Stimulated activated effector memory CD8-positive, alpha-beta T cell treated with anti-CD3 and anti-CD28 coated beads, Interleukin-12 subunit alpha, Interleukin-12 subunit beta, amount 100 ng/mL, for 72 hours (primary cell): ENCODE data around the gene SLCO3A1.
"Not testable (repeated sequence)": the region's sequence is repeated elsewhere in the genome, so short reads cannot be mapped to it uniquely, and the experiment has no call there.

ENCODE experiments used
- ATAC-seq: fragments of 150-1000 bp; cut with Tn5 transposase; 2 replicates; pipeline ENCODE4 v1.10.0; 2021
- DNase-seq, 2 donors: peaks; one replicate each; pipeline ENCODE4 v3.0.0; 2021 to 2022; ENCODE audit warnings: low spot score in 2 of 2
- H3K27ac Mint-ChIP-seq: one replicate; pipeline ENCODE4 v1.8.0; 2022; ENCODE audit warnings: mild to moderate bottlenecking, mixed read lengths
- H3K36me3 Mint-ChIP-seq: one replicate; pipeline ENCODE4 v1.8.0; 2022; ENCODE audit warnings: mild to moderate bottlenecking, mixed read lengths
- H3K4me1 Mint-ChIP-seq: one replicate; pipeline ENCODE4 v1.8.0; 2022; ENCODE audit warnings: mixed read lengths
- H3K4me3 Mint-ChIP-seq: one replicate; pipeline ENCODE4 v1.8.0; 2022; ENCODE audit warnings: mild to moderate bottlenecking, mixed read lengths
- H3K9me3 Mint-ChIP-seq: one replicate; pipeline ENCODE4 v1.8.0; 2022; ENCODE audit warnings: mixed read lengths

The SLCO3A1 gene

DNA sequence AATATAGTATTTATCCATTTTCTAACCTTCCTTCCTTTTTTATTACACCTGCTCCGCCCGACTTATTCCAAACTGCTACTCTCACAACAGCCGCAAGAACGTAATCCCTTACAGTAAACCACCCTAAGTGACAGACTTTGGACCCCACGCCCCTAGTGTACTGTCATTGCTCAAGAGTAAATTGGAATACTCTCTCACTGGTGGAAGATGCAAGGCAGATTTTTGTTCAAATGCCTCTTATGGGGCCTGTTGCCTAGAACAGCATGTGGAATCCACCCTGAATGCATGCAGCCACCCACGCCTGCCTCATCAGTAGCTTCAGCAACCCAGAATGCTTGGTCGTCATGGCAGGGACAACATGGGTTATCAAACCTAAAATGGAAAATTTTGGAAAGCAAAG lies 313.9 kb downstream of the SLCO3A1 start:
- H3K9me3 Mint-ChIP-seq = no peaks in the 10 kb centered on the region

DNA sequence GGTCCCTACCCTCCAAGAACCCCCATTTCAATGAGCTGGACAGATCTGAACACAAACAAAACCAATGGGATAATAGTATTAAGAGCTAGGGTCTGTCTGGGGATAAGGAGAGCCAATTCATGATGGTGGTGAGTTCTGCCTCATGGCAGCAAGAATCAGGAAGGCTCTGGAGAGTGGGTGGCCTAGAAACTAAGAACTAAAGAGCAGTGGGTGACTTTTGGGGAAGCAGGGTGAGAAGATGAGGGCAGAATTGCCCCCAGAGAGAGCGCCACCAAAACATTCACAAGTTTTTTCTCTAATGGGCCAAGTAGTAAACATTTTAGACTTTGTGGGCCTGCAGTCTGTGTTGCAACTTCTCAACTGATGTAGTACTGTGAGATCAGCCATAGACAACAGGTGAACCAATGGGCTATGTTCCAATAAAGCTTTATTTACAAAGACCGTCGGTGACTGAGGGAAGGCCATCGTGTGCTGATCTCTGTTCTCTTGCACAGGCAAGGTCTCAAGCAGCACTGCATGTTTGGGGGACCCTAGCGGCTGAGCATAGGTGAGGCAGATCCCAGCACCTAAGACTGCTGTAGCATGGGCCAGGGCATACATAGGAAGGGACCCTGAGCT lies 314.7 kb downstream of the SLCO3A1 start:
- no peak overlapping the region for H3K27ac Mint-ChIP-seq
- H3K4me3 Mint-ChIP-seq = no peak overlapping the region
- no peak for ATAC-seq
- no peak for DNase-seq
- no peaks in the 10 kb centered on the region for H3K4me1 Mint-ChIP-seq
- H3K9me3 Mint-ChIP-seq = no peaks in the 10 kb centered on the region
- peaks cover 24% of the 10 kb centered on the region for H3K36me3 Mint-ChIP-seq

More for the DNA sequence above, 313.9 kb downstream of the SLCO3A1 start:
- H3K4me3 Mint-ChIP-seq = no peak overlapping the region
- DNase-seq (no peak), ATAC-seq (no peak)
- peaks cover 31% of the 10 kb centered on the region for H3K36me3 Mint-ChIP-seq
- H3K27ac Mint-ChIP-seq = no peak overlapping the region
- no peaks in the 10 kb centered on the region for H3K4me1 Mint-ChIP-seq

DNA sequence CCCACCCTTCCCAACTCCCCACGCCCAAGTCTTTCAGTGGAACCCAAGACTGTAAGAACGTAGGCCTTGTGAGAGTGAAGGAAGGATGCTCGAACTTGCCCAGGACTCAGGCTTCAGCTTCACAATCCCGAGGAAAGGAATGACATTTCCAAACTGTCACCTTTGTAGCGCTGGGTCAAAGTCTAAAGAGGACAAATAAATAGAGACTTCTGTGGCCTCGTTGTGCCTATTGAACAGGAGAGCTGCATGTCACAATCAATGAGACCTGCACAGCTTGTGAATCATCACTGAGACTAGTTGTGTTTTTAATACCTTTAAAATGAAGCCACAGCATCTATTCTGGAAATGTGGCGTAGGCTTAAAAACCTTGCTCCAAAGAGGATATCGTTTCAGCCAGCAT lies 317.4 kb downstream of the SLCO3A1 start:
- no peak overlapping the region for H3K4me3 Mint-ChIP-seq
- H3K4me1 Mint-ChIP-seq = no peaks in the 10 kb centered on the region
- DNase-seq (no peak), ATAC-seq (no peak)
- no peaks in the 10 kb centered on the region for H3K9me3 Mint-ChIP-seq
- peaks cover 3% of the 10 kb centered on the region for H3K36me3 Mint-ChIP-seq
- H3K27ac Mint-ChIP-seq = no peak overlapping the region

DNA sequence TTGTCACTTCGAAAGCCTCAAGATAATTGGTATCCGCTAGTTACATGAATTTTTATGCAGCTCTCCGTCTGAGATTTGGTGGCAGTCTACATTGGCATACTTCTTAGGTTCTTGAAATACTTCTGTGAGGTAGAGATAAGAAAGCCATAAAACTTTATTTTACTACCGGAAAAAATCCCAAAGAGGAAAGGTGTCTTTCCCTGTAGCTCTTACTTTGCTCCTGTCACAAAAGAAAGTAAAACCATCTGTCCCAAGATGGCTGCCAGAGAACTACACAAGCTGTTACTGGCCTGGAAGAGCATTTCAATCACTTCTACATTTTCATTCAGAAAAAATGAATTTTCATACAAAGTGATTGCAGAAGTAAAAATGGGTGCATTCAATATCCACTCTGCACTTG lies 325.4 kb downstream of the SLCO3A1 start:
- H3K4me1 Mint-ChIP-seq = no peaks in the 10 kb centered on the region
- H3K27ac Mint-ChIP-seq = no peak overlapping the region
- no peak overlapping the region for H3K4me3 Mint-ChIP-seq
- H3K9me3 Mint-ChIP-seq = no peaks in the 10 kb centered on the region
- H3K36me3 Mint-ChIP-seq = no peaks in the 10 kb centered on the region
- ATAC-seq (no peak), DNase-seq (no peak)

DNA sequence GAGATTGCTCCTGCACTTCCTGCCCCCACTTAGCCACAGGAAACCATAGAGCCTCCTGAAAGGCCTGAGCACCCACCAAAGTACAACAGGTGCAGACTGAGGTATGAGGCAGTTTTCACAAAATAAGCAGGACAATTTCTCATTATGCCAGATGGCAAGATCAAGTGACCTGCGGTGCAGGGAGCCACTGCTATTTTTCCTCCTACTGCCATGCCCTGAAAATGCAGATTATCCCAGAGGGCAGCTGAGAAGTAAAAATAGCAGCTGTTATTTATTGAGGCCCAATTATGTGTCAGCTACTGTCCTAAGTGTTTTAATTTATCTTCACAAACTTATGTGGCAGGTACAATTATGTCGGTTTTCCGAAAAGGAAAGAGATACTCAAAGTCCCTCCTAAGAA lies 330.6 kb downstream of the SLCO3A1 start:
- Mint-ChIP-seq H3K36me3 (no peaks in the 10 kb centered on the region), H3K4me1 (no peaks in the 10 kb centered on the region), H3K4me3 (no peak overlapping the region), H3K9me3 (no peaks in the 10 kb centered on the region), H3K27ac (no peak overlapping the region)
- ATAC-seq = no peak
- no peak for DNase-seq

DNA sequence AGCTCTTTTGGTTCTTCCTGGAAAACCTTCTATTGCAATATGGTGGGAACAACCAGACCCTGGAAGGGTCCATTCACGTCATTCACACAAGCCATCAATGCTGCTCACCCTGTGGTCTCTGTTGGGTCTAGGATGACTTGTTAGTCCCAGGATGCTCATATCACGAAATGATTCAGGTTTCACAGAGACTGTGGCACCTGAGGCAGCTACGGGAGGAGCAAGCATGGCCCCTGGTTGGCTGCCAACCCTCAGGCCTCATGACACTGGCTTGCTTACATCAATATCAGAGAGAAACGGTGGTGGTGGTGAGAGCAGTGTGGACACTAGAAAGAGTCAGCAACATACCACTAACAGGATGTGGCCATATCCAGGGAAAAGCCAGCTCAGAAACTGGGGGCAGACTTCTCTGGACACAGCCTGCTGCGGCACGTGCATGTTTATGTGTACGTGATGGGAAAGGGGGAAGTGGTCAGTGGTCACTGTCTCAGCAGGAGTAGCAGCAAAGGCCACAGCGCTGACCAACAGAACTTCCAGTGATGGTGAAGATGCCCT lies 331.2 kb downstream of the SLCO3A1 start:
- ATAC-seq (peak; percentile 40), DNase-seq (no peak)
- Mint-ChIP-seq H3K36me3 (no peaks in the 10 kb centered on the region), H3K9me3 (no peaks in the 10 kb centered on the region), H3K27ac (no peak overlapping the region), H3K4me1 (no peaks in the 10 kb centered on the region), H3K4me3 (no peak overlapping the region)

DNA sequence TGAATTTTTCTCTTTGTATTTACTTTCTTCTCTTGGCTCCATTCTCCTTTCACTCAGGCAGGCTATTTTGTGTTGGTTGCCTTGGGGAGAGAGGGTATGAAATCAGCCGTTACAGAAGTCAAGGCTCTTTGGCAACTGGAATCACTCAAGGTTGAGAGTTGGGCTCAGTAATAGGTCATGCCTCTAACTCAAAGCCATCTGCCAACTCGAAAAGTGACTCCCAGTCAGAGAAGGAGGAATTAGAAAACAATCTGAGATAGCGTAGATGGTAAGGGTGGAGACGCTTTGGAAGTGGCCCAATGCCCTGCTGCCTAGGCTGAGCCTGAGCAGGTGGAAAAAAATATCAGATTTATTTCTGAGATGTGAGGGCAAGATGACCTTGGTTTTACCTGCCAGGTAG lies 334.5 kb downstream of the SLCO3A1 start:
- Mint-ChIP-seq H3K4me3 (no peak overlapping the region), H3K9me3 (no peaks in the 10 kb centered on the region), H3K4me1 (no peaks in the 10 kb centered on the region), H3K27ac (no peak overlapping the region), H3K36me3 (no peaks in the 10 kb centered on the region)
- ATAC-seq = no peak
- DNase-seq = no peak

DNA sequence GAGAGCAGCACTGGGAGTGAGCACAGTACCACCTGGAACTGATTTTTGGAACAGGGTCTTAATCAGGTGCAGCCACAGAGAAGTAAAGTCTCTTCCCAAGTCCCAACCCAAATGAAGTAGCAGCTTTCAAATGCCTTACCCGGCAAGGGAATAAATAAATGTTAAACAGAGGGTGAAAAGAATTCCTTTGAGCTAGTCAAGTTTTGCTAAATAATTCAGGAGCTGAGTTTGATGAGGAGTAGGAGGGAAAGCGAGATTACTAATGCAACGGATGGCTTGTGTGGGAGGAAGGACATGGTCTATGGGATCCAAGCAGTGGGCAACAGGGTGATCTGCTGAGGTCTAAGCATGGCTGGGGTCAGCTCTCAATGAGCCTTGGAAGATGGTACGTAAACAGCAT lies 335.7 kb downstream of the SLCO3A1 start:
- DNase-seq (no peak), ATAC-seq (no peak)
- Mint-ChIP-seq H3K36me3 (no peaks in the 10 kb centered on the region), H3K27ac (no peak overlapping the region), H3K4me1 (no peaks in the 10 kb centered on the region), H3K4me3 (no peak overlapping the region), H3K9me3 (no peaks in the 10 kb centered on the region)

DNA sequence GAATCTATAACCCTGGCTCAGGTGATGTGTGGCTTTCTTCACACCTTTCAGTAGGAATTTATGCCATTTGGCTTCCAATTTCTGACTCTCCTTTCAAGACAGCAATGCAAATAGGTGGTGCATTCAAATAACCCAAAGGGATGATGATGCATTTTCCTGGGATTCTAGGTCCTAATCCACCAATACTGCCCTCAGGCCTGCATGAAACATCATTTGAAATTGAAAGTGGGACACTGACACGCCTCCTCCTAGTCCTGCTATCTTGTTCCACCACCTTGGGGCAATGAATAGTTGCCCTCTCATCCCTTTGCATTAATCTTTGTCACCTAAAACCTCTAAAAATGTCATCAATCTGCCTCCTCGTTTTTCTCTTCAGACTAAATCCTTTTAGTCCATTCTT lies 341.7 kb downstream of the SLCO3A1 start:
- ATAC-seq (no peak), DNase-seq (peak in 1 of 2 donors; percentile 15)
- H3K9me3 Mint-ChIP-seq = peaks cover 5% of the 10 kb centered on the region
- no peak overlapping the region for H3K27ac Mint-ChIP-seq
- H3K4me1 Mint-ChIP-seq = no peaks in the 10 kb centered on the region
- no peaks in the 10 kb centered on the region for H3K36me3 Mint-ChIP-seq
- H3K4me3 Mint-ChIP-seq = no peak overlapping the region

DNA sequence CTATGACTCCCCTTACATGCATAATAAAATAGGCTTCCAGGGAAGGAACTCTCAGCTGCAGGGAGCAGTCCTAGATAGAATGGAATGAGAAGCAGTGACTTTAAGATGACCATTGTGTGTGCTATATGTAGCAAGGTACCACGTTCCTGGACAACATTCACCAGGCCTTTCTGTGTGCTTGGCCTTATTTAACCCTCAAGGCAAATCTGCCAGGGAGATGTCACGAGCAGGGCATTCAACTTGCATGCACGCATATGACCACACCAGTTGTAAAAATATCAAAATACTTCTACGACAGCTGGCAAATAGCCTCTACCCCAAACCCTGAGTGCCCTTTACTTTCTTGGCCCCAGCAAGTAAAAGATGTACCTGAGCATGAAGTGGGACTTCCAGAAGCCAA lies 342.8 kb downstream of the SLCO3A1 start:
- H3K36me3 Mint-ChIP-seq = no peaks in the 10 kb centered on the region
- H3K4me3 Mint-ChIP-seq = no peak overlapping the region
- H3K27ac Mint-ChIP-seq = no peak overlapping the region
- ATAC-seq (no peak), DNase-seq (peak in 1 of 2 donors; percentile 29)
- H3K4me1 Mint-ChIP-seq = no peaks in the 10 kb centered on the region
- H3K9me3 Mint-ChIP-seq = peaks cover 5% of the 10 kb centered on the region

DNA sequence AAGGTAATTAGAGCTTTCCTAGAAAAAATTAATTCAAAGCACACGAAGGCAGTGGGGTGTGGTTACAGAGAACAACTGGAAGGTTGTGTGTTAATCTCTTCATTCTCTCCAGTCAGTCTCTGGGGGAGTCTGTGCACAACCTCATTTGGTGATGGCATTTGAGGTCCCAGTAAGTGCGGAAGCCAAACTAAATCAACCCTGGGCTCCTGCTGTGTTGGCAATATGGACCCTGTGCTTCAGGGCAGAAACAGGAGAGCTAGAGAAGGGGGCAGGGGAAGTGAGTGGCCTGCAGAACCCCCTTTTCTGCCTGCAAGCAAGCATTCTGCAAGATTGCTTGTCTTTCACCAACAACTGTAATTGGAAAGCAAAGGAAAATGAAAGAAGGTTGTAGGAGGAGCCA lies 344.2 kb downstream of the SLCO3A1 start:
- Mint-ChIP-seq H3K4me3 (no peak overlapping the region), H3K27ac (no peak overlapping the region), H3K36me3 (no peaks in the 10 kb centered on the region), H3K9me3 (peaks cover 7% of the 10 kb centered on the region), H3K4me1 (no peaks in the 10 kb centered on the region)
- ATAC-seq = no peak
- DNase-seq = peak in 1 of 2 donors; percentile 18

DNA sequence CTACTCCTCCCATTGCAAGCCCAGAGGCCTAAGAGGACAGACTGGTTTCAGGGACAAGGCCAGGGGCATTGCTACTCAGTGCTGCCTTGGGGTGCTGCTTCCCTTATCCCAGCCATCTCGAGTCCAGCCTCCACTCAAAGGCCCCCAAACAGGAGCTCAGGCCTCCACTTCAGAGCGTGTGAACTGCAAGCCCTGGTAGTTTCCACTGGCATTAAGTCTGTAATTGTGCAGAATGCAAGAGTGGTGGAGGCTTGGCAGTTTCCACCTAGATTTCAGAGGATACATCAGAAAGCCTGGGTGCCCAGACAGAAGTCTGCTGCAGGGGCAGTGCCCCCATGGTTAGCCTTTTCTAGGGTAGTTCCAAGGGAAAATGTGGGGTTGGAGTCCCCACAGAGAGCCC lies 347.4 kb downstream of the SLCO3A1 start:
- DNase-seq (peak in 1 of 2 donors; percentile 36), ATAC-seq (peak; percentile 21)
- Mint-ChIP-seq H3K27ac (no peak overlapping the region), H3K4me3 (no peak overlapping the region), H3K36me3 (no peaks in the 10 kb centered on the region), H3K9me3 (peaks cover 7% of the 10 kb centered on the region), H3K4me1 (no peaks in the 10 kb centered on the region)

DNA sequence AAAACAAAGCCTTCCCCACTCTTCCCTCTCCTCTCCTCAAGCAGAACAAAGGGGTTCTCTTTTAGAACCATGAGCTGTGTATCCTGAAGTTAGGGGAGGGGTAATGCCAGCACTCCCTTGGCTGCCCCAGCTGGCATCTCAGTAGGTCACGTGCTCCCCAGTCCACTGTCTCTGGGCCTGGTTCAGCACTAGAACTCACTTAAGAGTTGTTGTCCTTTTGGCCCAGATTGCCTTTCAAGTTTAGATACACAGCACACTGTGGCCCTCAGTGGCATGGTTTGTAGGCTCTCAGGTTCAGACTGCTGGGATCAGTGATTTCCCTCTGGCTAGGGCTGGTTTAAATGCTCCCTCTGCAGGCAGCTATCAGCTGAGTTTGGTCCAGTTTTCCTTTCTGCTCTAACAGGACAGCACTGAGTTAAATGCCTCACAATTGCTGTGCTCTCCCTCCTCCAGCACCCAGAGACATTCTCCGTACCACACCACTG lies 351.8 kb downstream of the SLCO3A1 start:
- DNase-seq (no peak), ATAC-seq (no peak)
- no peaks in the 10 kb centered on the region for H3K36me3 Mint-ChIP-seq
- H3K27ac Mint-ChIP-seq = no peak overlapping the region
- no peaks in the 10 kb centered on the region for H3K4me1 Mint-ChIP-seq
- H3K4me3 Mint-ChIP-seq = no peak overlapping the region
- H3K9me3 Mint-ChIP-seq = peaks cover 2% of the 10 kb centered on the region

DNA sequence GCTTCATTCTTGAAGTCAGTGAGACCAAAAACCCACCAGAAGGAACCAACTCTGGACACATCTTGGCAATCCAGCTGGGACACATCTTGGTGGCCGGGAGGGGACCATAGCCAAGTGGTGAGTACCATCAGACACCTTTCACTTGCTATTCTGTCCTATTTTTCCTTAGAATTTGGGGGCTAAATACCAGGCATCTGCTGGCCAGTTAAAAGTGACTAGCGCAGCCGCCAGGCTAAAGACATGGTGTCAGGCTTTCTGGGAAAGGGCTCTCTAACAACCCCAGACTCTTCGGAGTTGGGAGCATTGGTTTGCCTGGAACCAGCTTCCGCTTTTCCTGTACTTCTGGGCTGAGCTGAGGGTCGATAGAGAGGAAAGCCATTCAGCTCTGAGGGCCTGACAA lies 354.1 kb downstream of the SLCO3A1 start:
- H3K27ac Mint-ChIP-seq, H3K4me1 Mint-ChIP-seq, H3K9me3 Mint-ChIP-seq, H3K36me3 Mint-ChIP-seq, H3K4me3 Mint-ChIP-seq, ATAC-seq: not testable (repeated sequence)
- peak in 1 of 2 donors; percentile 23 for DNase-seq
